Progenitor cell of endocrine pancreas (in vitro differentiated cells): ENCODE measurements around the gene RGS14. TPM values are rescaled to one million over a fixed set of nuclear protein-coding genes. Genes with fewer than 3 reads are reported as not detected.

ENCODE experiments used
- DNase-seq: peaks from one replicate; pipeline ENCODE4 v3.0.0; 2021; ENCODE audit warnings: low spot score; ENCODE audit not compliant: unreplicated experiment
- H3K27ac Mint-ChIP-seq: 2 replicates; pipeline ENCODE4 v1.8.0; 2021; ENCODE audit warnings: mild to moderate bottlenecking, moderate library complexity, mixed read lengths
- H3K27me3 Mint-ChIP-seq: 2 replicates; pipeline ENCODE4 v1.8.0; 2021; ENCODE audit warnings: mixed read lengths
- H3K36me3 Mint-ChIP-seq: 2 replicates; pipeline ENCODE4 v1.8.0; 2022; ENCODE audit warnings: mixed read lengths; ENCODE audit not compliant: insufficient read depth
- H3K4me1 Mint-ChIP-seq: 2 replicates; pipeline ENCODE4 v1.8.0; 2021; ENCODE audit warnings: low read depth, mixed read lengths
- H3K4me3 Mint-ChIP-seq: 2 replicates; pipeline ENCODE4 v1.8.0; 2021; ENCODE audit warnings: low read depth, mild to moderate bottlenecking, moderate library complexity, mixed read lengths
- H3K9me3 Mint-ChIP-seq: 2 replicates; pipeline ENCODE4 v1.8.0; 2021; ENCODE audit warnings: low read depth, mixed read lengths
- total RNA-seq: library from RNA; stranded (reverse); gene quantifications from 2 replicates; pipeline ENCODE4 v1.2.1, GENCODE V29; 2021
- TF ChIP-seq, protein P1 (sequence below): fragments of 200-600 bp; sonication (generic); IDR thresholded peaks from one replicate; pipeline ENCODE4 v1.5.0; 2021; ENCODE audit warnings: antibody characterized with exemption, mild to moderate bottlenecking; ENCODE audit not compliant: unreplicated experiment

The RGS14 gene
- total RNA-seq, 1 donor from 2014 or later, result 13.0 TPM

DNA sequence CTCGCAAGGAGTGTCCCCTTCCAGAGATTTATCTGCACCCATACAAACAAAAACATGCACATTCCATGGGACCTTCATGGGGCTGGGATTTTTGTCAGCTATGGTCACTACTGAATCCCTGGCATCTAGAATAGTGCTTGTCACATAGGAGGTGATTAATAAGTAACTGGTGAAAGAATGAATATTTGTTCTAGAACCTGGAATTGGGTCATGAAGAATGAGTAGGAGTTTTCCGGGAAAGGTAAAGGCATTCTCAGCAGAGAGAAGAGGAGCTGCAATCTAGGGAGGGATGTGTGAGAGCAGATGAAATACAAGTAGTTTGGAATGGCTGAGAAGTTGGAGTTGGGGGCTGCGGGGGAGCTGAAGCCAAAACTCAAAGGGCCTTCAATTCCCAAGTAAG is 3.5 kb upstream of the RGS14 start:
- Mint-ChIP-seq H3K27me3 (peaks cover 25% of the 10 kb centered on the region), H3K36me3 (no peaks in the 10 kb centered on the region), H3K27ac (no peak overlapping the region), H3K4me3 (no peak overlapping the region), H3K4me1 (peaks cover 15% of the 10 kb centered on the region), H3K9me3 (no peaks in the 10 kb centered on the region)
- no peak for DNase-seq
- TF ChIP-seq, protein P1, sequence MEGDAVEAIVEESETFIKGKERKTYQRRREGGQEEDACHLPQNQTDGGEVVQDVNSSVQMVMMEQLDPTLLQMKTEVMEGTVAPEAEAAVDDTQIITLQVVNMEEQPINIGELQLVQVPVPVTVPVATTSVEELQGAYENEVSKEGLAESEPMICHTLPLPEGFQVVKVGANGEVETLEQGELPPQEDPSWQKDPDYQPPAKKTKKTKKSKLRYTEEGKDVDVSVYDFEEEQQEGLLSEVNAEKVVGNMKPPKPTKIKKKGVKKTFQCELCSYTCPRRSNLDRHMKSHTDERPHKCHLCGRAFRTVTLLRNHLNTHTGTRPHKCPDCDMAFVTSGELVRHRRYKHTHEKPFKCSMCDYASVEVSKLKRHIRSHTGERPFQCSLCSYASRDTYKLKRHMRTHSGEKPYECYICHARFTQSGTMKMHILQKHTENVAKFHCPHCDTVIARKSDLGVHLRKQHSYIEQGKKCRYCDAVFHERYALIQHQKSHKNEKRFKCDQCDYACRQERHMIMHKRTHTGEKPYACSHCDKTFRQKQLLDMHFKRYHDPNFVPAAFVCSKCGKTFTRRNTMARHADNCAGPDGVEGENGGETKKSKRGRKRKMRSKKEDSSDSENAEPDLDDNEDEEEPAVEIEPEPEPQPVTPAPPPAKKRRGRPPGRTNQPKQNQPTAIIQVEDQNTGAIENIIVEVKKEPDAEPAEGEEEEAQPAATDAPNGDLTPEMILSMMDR, result no peak

DNA sequence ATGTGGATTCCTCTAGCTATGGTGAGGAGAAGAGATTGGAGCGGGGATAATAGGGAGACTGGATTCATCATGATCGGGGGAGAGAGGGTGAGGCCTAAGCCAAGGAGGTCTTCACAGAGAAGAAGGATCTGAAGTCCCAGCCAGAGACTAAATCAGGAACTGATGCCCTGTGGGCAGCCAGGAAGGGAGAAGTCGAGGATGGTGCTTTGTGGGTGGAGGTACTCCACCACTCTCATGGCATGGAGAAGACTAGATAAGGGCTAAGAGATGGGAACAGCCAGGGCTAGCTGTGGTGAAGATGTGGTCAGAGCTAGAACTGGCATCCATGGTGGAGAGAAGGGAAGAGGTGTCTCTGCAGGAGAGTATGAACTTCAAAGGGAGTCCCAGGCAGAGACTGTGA is 3.0 kb upstream of the RGS14 start:
- Mint-ChIP-seq H3K4me1 (peaks cover 12% of the 10 kb centered on the region), H3K27me3 (peaks cover 28% of the 10 kb centered on the region), H3K36me3 (no peaks in the 10 kb centered on the region), H3K9me3 (no peaks in the 10 kb centered on the region), H3K4me3 (no peak overlapping the region), H3K27ac (no peak overlapping the region)
- TF ChIP-seq, protein P1, result no peak
- no peak for DNase-seq

DNA sequence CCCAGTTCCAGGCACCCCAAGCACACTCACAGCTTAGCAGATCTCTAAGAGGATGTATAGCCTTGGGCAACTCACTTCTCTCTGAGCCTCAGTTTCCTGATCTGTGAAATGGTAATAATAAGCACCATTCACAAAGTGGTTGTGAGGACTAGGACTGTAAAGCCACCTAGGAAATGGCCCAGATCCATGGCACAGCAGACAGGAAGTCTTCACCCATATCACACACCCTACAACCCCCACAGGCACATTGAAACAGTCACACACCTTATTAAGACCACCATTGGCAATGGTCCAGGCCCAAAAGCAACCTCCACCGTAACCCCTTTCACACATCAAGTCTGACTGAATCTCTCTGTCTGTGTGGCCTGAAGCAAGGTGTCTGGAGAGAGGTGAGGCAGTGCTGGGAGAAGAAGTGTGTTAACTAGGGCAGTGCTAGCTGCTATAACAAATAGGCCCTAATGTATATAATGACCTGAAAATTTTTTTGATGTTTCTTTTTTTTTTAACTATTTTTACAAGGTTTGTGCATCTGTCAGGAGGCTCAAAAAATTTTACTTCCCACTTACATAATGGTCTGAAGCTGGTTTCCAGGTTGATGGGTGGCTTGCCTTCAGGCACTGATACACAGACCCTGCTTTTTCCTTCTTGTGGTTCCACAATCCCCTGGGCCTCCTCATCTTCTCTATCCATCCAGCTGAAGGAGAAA is 2.4 kb upstream of the RGS14 start:
- peaks cover 34% of the 10 kb centered on the region for H3K27me3 Mint-ChIP-seq
- H3K4me3 Mint-ChIP-seq, result no peak overlapping the region
- TF ChIP-seq, protein P1, result no peak
- DNase-seq, result no peak
- H3K36me3 Mint-ChIP-seq, result no peaks in the 10 kb centered on the region
- H3K4me1 Mint-ChIP-seq, result peaks cover 8% of the 10 kb centered on the region
- H3K9me3 Mint-ChIP-seq, result no peaks in the 10 kb centered on the region
- H3K27ac Mint-ChIP-seq, result no peak overlapping the region

DNA sequence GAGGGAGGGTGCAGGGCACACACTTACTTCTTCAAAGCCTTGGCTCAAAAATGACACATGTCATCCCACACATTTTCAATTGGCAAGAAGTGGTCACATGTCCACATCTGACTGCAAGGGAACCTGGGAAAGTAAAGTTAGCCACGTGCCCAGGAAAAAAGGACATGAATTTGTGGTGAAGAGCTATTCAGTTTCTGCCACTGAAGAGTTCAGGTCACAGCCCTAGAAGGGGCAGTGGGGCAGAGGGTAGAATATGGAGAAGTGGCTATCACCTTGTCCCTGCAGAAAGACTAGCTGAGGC is 1.9 kb upstream of the RGS14 start:
- no peak for DNase-seq
- Mint-ChIP-seq H3K36me3 (no peaks in the 10 kb centered on the region), H3K4me1 (peaks cover 3% of the 10 kb centered on the region), H3K27me3 (peaks cover 34% of the 10 kb centered on the region), H3K27ac (no peak overlapping the region), H3K9me3 (no peaks in the 10 kb centered on the region), H3K4me3 (no peak overlapping the region)
- TF ChIP-seq, protein P1, result no peak

DNA sequence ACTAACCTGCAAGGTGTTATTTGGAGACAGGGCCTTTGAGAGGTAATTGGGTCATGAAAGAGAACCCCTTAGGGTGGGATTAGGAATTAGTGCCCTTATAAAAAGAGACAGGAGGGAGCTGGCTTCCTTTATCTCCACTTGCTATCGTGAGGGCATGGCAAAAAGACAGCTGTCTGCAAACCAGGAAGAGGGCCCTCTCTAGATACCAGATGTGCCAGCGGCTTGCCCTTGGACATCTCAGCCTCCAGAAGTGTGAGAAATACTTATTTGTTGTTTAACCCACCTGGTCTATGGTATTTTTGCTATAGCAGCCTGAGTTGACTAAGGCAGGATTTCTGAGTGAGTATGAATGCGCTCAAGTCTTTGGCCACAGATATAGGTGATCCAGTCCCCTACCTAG is 978 bp upstream of the RGS14 start:
- Mint-ChIP-seq H3K36me3 (no peaks in the 10 kb centered on the region), H3K27ac (no peak overlapping the region), H3K4me3 (no peak overlapping the region), H3K9me3 (no peaks in the 10 kb centered on the region), H3K4me1 (peaks cover 1% of the 10 kb centered on the region), H3K27me3 (peaks cover 35% of the 10 kb centered on the region)
- TF ChIP-seq, protein P1, result no peak
- no peak for DNase-seq
